ENCODE results near the gene THEMIS.
"Not testable (repeated sequence)": the region's sequence is repeated elsewhere in the genome, so short reads cannot be mapped to it uniquely, and the experiment has no call there.

Gene THEMIS

DNA sequence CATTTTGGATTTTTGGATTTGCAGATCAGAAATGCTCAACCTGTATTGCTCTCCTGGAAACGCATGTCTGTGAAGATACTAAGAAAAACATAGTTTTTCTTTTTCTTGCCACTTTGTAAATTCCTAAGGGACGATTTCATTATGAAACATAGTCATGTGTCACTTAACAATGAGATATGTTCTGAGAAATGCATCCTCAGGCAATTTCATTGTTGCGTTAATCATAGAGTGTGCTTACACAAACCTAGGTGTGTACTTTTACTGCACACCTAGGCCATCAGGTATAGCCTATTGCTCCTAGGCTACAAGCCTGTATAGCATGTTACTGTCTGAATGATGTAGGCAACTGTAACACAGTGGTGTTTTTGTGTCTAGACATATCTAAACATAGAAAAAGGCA, 13.4 kb upstream of the THEMIS start:
- no peak for DNase-seq

- DNase-seq: no peak
Measured at GRCh38 chr6:127912914-127913313, 12.1 kb upstream of the THEMIS start.

GRCh38 chr6:127907960-127908640, 7.2 kb upstream of the THEMIS start:
- DNase-seq: no peak

- DNase-seq: no peak
Measured at GRCh38 chr6:127904160-127904559, 3.3 kb upstream of the THEMIS start.

DNA sequence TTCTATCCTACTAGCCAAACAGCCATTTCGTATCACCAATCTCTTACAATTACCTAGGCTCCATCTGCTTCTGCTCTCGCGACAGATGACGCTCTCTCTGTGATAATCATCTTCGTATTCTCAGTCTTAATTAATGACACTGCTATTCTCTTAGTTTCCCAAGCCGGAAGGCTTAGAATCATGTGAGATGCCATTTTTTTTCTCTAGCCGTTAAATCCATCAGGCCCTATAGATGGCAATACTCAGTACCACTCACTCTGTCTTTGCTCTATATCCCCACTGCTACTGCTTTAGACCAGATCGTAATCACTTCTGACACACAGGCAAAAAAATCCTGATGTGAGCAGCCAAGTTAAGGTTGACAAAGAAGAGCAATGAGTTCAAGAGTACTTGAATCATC, 2.1 kb upstream of the THEMIS start:
- no peak for DNase-seq

GRCh38 chr6:127897484-127897883, 3.4 kb downstream of the THEMIS start:
- no peak for DNase-seq

GRCh38 chr6:127894051-127894450, 6.8 kb downstream of the THEMIS start:
- DNase-seq: no peak

- no peak for DNase-seq
Measured at GRCh38 chr6:127893541-127893940, 7.3 kb downstream of the THEMIS start.

DNA sequence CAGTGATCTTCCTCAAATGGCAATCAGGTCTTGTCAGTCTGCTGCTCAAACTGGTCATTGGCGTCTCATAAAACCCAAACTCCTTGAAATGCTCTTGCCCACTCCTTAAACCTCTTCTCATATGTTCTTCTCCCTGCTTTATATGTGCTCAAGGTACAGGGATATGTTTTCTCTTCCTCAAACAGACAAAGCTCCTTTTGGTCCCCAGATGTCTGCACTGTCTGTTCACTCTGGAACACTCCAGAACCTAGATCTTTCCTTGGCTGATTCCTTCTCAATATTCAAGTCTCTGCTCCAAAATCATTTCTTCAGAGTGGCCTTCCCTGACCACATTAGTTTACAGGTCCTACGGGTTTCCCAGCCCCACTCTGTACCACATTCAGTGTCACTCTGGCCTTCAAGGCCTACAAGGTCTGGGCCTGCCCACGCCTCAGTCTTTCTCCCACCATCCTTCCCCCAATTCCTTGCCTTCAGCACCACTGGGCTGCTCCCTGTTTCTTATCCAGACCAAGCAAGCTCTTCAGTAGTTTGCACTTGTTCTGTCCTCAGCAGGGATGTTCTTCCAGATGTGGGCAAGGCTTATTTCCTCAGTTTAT, 9.0 kb downstream of the THEMIS start:
- DNase-seq: no peak

DNA sequence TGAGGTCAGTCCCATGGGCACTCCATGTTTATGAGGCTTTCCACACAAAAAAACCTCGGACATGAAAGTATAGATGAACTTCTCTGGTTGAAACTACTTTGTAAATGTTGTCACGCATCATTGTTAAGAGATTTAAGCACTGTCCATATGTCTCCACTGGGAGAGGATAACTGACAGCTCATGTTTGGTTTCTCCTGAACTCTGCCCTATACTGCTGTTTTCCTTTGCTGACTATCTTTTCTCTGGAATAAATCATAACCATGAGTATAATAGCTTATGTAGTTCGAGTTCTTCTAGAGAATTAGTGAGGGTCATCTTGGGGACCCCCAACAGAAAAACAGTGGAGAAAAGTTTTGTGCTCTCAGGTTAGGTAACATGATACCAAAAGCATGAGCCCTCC, 14.3 kb downstream of the THEMIS start:
- DNase-seq: no peak

GRCh38 chr6:127884134-127884533, 16.7 kb downstream of the THEMIS start:
- DNase-seq: no peak

- not testable (repeated sequence) for DNase-seq
Measured at GRCh38 chr6:127881949-127882348, 18.9 kb downstream of the THEMIS start.

DNA sequence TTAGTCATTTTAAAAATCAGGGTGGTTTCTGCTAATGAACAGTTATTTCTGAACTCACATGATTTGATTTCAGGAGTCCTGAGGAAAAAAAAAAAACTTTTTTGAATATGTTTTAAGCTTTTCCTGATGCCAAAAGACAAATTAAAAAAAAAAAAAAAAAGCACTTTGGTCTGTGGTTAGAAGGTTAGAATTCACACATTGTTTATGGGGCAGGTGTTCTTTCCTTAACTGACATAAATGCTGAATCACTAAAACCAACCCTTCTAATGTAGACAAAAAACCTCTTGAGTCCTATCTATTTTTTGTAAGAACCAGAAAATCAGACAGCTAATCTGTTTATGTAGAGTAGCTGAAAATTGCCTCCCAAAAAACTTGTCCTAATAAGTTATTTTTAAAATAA, 20.4 kb downstream of the THEMIS start:
- no peak for DNase-seq

- DNase-seq: peak; percentile 13
Measured at GRCh38 chr6:127879685-127880084, 21.2 kb downstream of the THEMIS start.

DNA sequence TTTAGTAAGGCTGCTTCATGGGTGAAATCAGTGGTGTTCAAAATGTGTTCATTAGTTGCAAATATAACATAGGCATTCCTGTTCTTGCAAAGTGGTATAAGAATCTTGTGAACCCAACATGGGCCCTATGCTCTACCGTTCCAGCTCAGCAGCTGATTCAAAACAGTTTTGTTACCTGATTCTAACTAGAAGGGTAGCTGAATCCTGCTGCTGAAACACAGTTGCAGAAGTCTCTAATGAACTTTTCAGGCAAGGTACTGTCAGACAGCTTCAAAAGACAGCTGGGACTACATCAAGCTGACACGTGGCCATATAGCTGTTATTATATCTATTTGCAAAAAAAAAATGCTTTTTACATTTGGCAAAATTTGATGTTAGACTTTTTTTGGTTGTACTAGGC, 22.7 kb downstream of the THEMIS start:
- no peak for DNase-seq

GRCh38 chr6:127877231-127877630, 23.6 kb downstream of the THEMIS start:
- DNase-seq: no peak

DNA sequence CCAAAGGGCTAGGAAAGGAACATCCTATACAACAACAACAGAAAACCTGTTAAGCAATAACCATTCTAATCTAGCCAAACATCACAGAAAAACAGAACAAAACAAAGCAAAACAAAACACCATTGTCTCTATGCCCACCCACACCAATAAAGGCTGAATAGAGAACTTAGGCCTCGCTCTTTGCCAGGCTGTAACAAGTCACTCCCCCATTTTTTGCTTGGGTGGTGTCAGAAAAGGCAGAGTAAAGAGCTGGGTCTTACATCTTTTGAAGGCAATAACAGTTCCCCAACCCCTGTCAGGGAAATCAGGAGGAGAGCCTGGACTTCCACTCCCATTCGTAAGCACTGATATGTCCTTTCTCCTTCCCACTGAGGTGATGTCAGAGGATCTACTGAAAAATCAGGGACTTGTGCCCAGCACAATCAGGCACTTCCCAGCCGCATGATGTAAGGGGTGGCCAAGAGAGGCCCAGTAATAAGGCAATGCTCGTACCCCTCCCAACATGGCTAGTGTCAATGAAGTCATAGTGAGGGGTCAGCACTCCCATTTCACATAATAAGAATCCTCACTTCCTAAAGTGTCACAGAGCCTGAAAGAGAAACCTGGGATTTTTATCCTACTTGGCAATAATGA, 31.0 kb downstream of the THEMIS start:
- DNase-seq: no peak

- DNase-seq: no peak
Measured at GRCh38 chr6:127869183-127869582, 31.7 kb downstream of the THEMIS start.

DNA sequence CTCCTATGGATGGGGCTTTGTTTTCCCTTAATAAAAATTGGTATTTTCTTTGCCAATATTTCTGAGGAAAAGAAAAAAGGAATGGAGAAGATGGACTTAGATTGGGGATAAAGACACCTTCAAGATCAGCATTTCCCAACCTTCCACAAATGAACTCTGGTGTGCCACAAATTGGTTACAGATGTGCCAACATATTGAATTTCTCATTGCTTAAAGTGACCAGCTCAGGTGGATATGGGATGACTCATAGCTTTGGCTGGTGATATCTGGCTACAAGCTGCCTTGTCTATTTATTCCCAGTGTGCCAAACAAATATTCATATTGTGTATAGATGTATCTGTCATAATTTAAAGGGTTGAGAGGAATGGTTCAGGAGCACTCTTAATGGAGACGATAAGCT, 32.5 kb downstream of the THEMIS start:
- no peak for DNase-seq

- DNase-seq: no peak
Measured at GRCh38 chr6:127866766-127867165, 34.1 kb downstream of the THEMIS start.

DNA sequence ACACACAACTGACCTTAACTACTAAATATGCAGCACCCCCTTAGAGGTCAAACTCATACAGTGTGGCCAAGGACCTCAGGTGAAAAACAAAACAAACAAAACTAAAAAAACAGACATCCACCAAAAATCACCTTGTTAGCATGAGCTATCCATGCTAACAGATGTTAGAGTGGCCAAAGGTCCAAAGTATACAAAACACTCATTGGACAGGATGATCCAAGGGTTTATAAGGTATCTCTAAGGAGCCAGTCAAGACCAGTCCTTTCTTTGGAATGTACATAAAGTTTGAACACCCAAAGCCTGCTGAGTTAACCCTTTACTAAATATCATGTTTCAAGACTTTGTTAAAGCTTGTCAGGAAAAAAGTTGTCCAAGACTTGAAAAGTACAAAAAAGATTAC, 35.8 kb downstream of the THEMIS start:
- DNase-seq: no peak

- no peak for DNase-seq
Measured at GRCh38 chr6:127864701-127865100, 36.2 kb downstream of the THEMIS start.

DNA sequence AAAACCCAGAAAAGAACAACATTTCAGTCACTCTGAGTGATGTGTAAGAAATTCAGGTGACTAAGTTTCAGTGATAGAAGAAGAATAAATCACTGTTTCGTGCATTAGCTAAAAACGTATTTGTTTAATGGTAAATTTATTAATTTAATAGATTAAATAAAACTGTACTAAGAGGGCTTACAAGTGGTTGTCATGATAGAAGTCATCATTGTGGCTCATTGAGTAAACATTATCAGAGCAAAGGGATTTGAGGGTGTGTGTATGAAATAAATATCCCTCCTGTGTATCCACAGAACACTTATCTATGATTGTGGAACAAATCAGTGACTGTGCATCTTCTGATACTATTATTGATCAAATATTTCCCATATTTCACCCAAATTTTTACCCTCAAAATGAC, 40.1 kb downstream of the THEMIS start:
- DNase-seq: no peak

DNA sequence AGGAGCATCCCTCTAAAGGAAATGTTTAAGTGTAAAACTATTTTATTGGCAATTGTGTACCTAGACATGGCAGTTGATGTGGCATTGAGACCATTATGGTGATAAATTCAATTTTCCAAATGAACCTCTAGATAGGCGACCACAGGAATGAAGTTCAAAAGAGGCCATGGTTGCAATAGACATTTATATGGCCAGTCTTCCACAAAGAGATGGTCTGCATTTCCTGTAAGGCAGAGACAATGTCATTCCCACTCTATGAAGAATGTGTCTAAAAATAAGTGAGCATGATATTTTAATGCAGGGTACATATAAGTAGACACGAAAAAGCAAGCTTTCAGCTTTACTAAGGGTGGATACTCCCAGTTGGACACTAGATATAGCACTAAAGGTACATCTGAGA, 40.9 kb downstream of the THEMIS start:
- DNase-seq: no peak
